Measurements from ENCODE around the gene FGGY.

FGGY gene

DNA sequence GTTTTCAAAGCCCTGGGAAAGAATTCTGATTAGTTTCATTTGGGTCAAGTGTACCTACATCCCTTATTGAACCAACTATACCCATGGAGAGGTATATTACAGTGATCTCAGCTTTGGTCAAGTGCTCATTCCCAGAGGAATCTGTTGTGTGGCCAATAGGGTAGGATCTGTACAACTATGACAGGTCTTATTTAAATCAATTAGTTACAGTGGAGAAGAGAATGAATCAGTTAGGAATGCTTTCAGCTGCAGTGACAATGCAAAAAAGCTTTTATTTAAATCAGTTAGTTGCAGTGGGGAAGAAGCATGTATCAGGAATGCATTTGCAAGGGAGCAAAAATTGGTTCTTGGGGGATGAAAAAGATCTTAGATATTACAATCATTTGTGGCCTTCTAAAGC is 119.0 kb downstream of the FGGY start:
- Histone ChIP-seq H3K4me3 (ENCODE audit: low read depth, low read length) (no peak overlapping the region), H3K4me1 (no peaks in the 10 kb centered on the region), H3K27me3 (no peaks in the 10 kb centered on the region), H3K36me3 (no peaks in the 10 kb centered on the region), H3K9me3 (no peaks in the 10 kb centered on the region)
- TF ChIP-seq, protein P1, sequence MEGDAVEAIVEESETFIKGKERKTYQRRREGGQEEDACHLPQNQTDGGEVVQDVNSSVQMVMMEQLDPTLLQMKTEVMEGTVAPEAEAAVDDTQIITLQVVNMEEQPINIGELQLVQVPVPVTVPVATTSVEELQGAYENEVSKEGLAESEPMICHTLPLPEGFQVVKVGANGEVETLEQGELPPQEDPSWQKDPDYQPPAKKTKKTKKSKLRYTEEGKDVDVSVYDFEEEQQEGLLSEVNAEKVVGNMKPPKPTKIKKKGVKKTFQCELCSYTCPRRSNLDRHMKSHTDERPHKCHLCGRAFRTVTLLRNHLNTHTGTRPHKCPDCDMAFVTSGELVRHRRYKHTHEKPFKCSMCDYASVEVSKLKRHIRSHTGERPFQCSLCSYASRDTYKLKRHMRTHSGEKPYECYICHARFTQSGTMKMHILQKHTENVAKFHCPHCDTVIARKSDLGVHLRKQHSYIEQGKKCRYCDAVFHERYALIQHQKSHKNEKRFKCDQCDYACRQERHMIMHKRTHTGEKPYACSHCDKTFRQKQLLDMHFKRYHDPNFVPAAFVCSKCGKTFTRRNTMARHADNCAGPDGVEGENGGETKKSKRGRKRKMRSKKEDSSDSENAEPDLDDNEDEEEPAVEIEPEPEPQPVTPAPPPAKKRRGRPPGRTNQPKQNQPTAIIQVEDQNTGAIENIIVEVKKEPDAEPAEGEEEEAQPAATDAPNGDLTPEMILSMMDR (IDR thresholded peaks at IDR 0.05; ENCODE audit: low read depth, low read length): no peak
- no peak for DNase-seq

DNA sequence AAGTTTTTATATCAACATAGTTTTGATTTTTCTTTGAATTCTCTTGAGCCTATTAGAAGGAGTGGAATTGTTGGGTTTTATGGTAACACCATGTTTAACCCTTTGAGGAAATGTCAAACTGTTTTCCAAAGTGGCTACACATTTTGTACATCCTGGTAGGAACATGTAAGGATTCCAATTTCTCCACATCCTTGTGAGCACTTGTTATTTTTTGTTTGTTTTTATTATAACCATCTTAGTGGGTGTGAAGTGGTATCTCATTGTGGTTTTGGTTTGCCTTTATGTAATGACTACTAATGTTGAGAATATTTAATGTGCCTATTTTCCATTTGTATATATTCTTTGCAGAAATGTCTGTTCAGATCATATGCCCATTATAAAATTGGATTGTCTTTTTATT is 120.5 kb downstream of the FGGY start:
- no peak for DNase-seq
- TF ChIP-seq, protein P1 (IDR thresholded peaks at IDR 0.05; ENCODE audit: low read depth, low read length): no peak

DNA sequence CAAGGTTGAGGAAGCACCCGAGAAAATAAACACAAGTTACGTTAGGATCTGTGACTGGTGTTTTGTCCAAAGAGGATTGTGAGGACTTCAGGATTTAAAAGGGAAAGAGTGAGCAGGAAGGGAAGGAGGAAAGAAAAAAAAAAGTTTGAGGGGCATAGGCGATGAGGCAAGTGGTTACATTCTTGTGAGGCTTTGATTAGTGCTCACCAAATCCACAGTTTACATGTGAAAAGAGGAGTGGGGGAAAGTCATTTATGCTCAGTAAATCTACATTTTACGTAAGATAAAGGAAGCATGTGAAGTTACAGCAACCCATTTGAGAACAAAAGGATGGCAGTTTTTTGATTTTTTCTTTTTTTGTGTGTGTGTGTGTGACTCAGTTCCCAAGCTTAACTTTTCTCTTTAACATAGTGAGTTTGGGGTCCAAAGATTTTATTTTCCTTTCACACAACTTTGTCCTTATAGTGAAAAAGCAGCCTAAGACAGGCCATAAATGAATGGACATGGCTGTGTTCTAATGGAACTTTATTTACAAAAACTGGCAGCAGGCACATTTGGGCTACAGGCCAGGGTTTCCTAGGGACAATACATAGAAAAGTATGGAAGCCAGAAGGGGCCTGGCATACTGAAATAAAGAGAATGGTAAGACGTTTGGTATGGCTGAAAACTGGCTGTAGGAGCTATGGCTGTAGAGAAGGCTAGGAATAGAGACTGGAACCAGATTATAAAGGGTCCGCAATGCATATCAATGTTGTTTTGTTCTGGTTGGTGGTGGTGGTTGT is 121.7 kb downstream of the FGGY start:
- no peak for DNase-seq
- no peaks in the 10 kb centered on the region for H3K27me3 ChIP-seq
- no peaks in the 10 kb centered on the region for H3K36me3 ChIP-seq
- no peaks in the 10 kb centered on the region for H3K9me3 ChIP-seq
- H3K4me3 ChIP-seq (ENCODE audit: low read depth, low read length): no peak overlapping the region
- TF ChIP-seq, protein P1 (IDR thresholded peaks at IDR 0.05; ENCODE audit: low read depth, low read length): no peak
- no peaks in the 10 kb centered on the region for H3K4me1 ChIP-seq

More for the DNA sequence above, 120.5 kb downstream of the FGGY start:
- no peaks in the 10 kb centered on the region for H3K27me3 ChIP-seq
- no peak overlapping the region for H3K4me3 ChIP-seq (ENCODE audit: low read depth, low read length)
- H3K4me1 ChIP-seq: no peaks in the 10 kb centered on the region
- H3K9me3 ChIP-seq: no peaks in the 10 kb centered on the region
- H3K36me3 ChIP-seq: no peaks in the 10 kb centered on the region

GRCh38 chr1:59419361-59420140 is 122.7 kb downstream of the FGGY start:
- Histone ChIP-seq H3K4me1 (no peaks in the 10 kb centered on the region), H3K9me3 (no peaks in the 10 kb centered on the region), H3K27me3 (no peaks in the 10 kb centered on the region), H3K36me3 (no peaks in the 10 kb centered on the region), H3K4me3 (ENCODE audit: low read depth, low read length) (no peak overlapping the region)
- TF ChIP-seq, protein P1 (IDR thresholded peaks at IDR 0.05; ENCODE audit: low read depth, low read length): no peak
- DNase-seq: no peak

- H3K4me1 ChIP-seq: no peaks in the 10 kb centered on the region
- no peak overlapping the region for H3K4me3 ChIP-seq (ENCODE audit: low read depth, low read length)
- DNase-seq: no peak
- no peaks in the 10 kb centered on the region for H3K9me3 ChIP-seq
- H3K36me3 ChIP-seq: no peaks in the 10 kb centered on the region
- TF ChIP-seq, protein P1 (IDR thresholded peaks at IDR 0.05; ENCODE audit: low read depth, low read length): no peak
- no peaks in the 10 kb centered on the region for H3K27me3 ChIP-seq
These were observed 124.5 kb downstream of the FGGY start for GRCh38 chr1:59421232-59421920.
